ENCODE measurements around the gene TRIP13.

Gene TRIP13

GRCh38 chr5:855771-856530, 36.7 kb upstream of the TRIP13 start:
- no peak for DNase-seq (ENCODE audit: low spot score)

- no peak for DNase-seq (ENCODE audit: low spot score)
Observed at GRCh38 chr5:856531-857425, 35.9 kb upstream of the TRIP13 start.

- no peak for DNase-seq (ENCODE audit: low spot score)
Observed at GRCh38 chr5:858726-859125, 34.0 kb upstream of the TRIP13 start.

- no peak for DNase-seq (ENCODE audit: low spot score)
Observed at GRCh38 chr5:859391-859790, 33.3 kb upstream of the TRIP13 start.

- DNase-seq (ENCODE audit: low spot score), result no peak
Observed at GRCh38 chr5:859798-860296, 32.8 kb upstream of the TRIP13 start.

- DNase-seq (ENCODE audit: low spot score), result no peak
Observed at GRCh38 chr5:860506-861150, 32.1 kb upstream of the TRIP13 start.

- DNase-seq (ENCODE audit: low spot score), result no peak
Observed at GRCh38 chr5:861442-862366, 31.0 kb upstream of the TRIP13 start.

GRCh38 chr5:862367-863243, 30.1 kb upstream of the TRIP13 start:
- no peak for DNase-seq (ENCODE audit: low spot score)

GRCh38 chr5:863244-863805, 29.4 kb upstream of the TRIP13 start:
- no peak for DNase-seq (ENCODE audit: low spot score)

GRCh38 chr5:864492-865167, 28.1 kb upstream of the TRIP13 start:
- DNase-seq (ENCODE audit: low spot score), result no peak

GRCh38 chr5:865168-865521, 27.5 kb upstream of the TRIP13 start:
- DNase-seq (ENCODE audit: low spot score), result no peak

GRCh38 chr5:865771-866170, 26.9 kb upstream of the TRIP13 start:
- DNase-seq (ENCODE audit: low spot score), result no peak

GRCh38 chr5:867300-867870, 25.3 kb upstream of the TRIP13 start:
- no peak for DNase-seq (ENCODE audit: low spot score)

GRCh38 chr5:868428-869135, 24.1 kb upstream of the TRIP13 start:
- no peak for DNase-seq (ENCODE audit: low spot score)

GRCh38 chr5:870956-871355, 21.7 kb upstream of the TRIP13 start:
- no peak for DNase-seq (ENCODE audit: low spot score)

- DNase-seq (ENCODE audit: low spot score), result no peak
Observed at GRCh38 chr5:871596-872298, 20.9 kb upstream of the TRIP13 start.

GRCh38 chr5:872301-872700, 20.4 kb upstream of the TRIP13 start:
- DNase-seq (ENCODE audit: low spot score), result no peak

- DNase-seq (ENCODE audit: low spot score), result no peak
Observed at GRCh38 chr5:873328-873727, 19.4 kb upstream of the TRIP13 start.

Measured in hematopoietic multipotent progenitor cell treated with erythropoietin and hydrocortisone succinate and interleukin-3 and kit ligand, for 17 days (in vitro differentiated cells).